HG02938 (cell line): ENCODE measurements around the gene OSTC.
"Not testable (repeated sequence)": the region's sequence is repeated elsewhere in the genome, so short reads cannot be mapped to it uniquely, and the experiment has no call there.

Experiments used
- ATAC-seq: cut with Tn5 transposase; IDR thresholded peaks from one replicate; pipeline ENCODE4 v1.9.1; 2021; ENCODE audit warnings: mild to moderate bottlenecking, moderate library complexity; ENCODE audit not compliant: unreplicated experiment

Gene OSTC

GRCh38 chr4:108709722-108710121 lies 59.3 kb downstream of the OSTC start:
- ATAC-seq = no peak

- ATAC-seq = not testable (repeated sequence)
Measured at GRCh38 chr4:108710578-108710977, 60.2 kb downstream of the OSTC start.

GRCh38 chr4:108714880-108715279 lies 64.5 kb downstream of the OSTC start:
- no peak for ATAC-seq

GRCh38 chr4:108716340-108716739 lies 65.9 kb downstream of the OSTC start:
- no peak for ATAC-seq

GRCh38 chr4:108717386-108717785 lies 67.0 kb downstream of the OSTC start:
- no peak for ATAC-seq
